ENCODE data around the gene CSMD2. TPM values are rescaled to one million over a fixed set of nuclear protein-coding genes. Genes with fewer than 3 reads are reported as not detected.

The CSMD2 gene
- total RNA-seq, 1 donor from 2014 or later = 2.1 TPM

- no peaks in the 10 kb centered on the region for H3K9me3 Mint-ChIP-seq (ENCODE audit: unreplicated experiment)
- TF ChIP-seq CTCF (IDR thresholded peaks at IDR 0.05; ENCODE audit: unreplicated experiment) = no peak
- H3K4me3 Mint-ChIP-seq (ENCODE audit: unreplicated experiment) = no peak overlapping the region
- no peak overlapping the region for H3K27ac Mint-ChIP-seq (ENCODE audit: unreplicated experiment)
- peaks cover 5% of the 10 kb centered on the region for H3K36me3 Mint-ChIP-seq (ENCODE audit: low read depth, unreplicated experiment)
- peaks cover 15% of the 10 kb centered on the region for H3K4me1 Mint-ChIP-seq (ENCODE audit: unreplicated experiment)
- DNase-seq (ENCODE audit: low spot score) = no peak
- peaks cover 5% of the 10 kb centered on the region for H3K27me3 Mint-ChIP-seq (ENCODE audit: unreplicated experiment)
Observed at GRCh38 chr1:33822396-33822795, 342.6 kb downstream of the CSMD2 start.

- no peak overlapping the region for H3K4me3 Mint-ChIP-seq (ENCODE audit: unreplicated experiment)
- H3K27ac Mint-ChIP-seq (ENCODE audit: unreplicated experiment) = no peak overlapping the region
- H3K27me3 Mint-ChIP-seq (ENCODE audit: unreplicated experiment) = peaks cover 5% of the 10 kb centered on the region
- no peak for TF ChIP-seq CTCF (IDR thresholded peaks at IDR 0.05; ENCODE audit: unreplicated experiment)
- H3K36me3 Mint-ChIP-seq (ENCODE audit: low read depth, unreplicated experiment) = peaks cover 5% of the 10 kb centered on the region
- no peak for DNase-seq (ENCODE audit: low spot score)
- peaks cover 15% of the 10 kb centered on the region for H3K4me1 Mint-ChIP-seq (ENCODE audit: unreplicated experiment)
- no peaks in the 10 kb centered on the region for H3K9me3 Mint-ChIP-seq (ENCODE audit: unreplicated experiment)
Observed at GRCh38 chr1:33821291-33821690, 343.7 kb downstream of the CSMD2 start.

GRCh38 chr1:33820804-33821203 is 344.2 kb downstream of the CSMD2 start:
- TF ChIP-seq CTCF (IDR thresholded peaks at IDR 0.05; ENCODE audit: unreplicated experiment) = no peak
- H3K4me1 Mint-ChIP-seq (ENCODE audit: unreplicated experiment) = peaks cover 15% of the 10 kb centered on the region
- peaks cover 5% of the 10 kb centered on the region for H3K27me3 Mint-ChIP-seq (ENCODE audit: unreplicated experiment)
- H3K27ac Mint-ChIP-seq (ENCODE audit: unreplicated experiment) = no peak overlapping the region
- DNase-seq (ENCODE audit: low spot score) = no peak
- no peaks in the 10 kb centered on the region for H3K9me3 Mint-ChIP-seq (ENCODE audit: unreplicated experiment)
- peaks cover 5% of the 10 kb centered on the region for H3K36me3 Mint-ChIP-seq (ENCODE audit: low read depth, unreplicated experiment)
- no peak overlapping the region for H3K4me3 Mint-ChIP-seq (ENCODE audit: unreplicated experiment)

- Mint-ChIP-seq H3K4me1 (ENCODE audit: unreplicated experiment) (peaks cover 15% of the 10 kb centered on the region), H3K9me3 (ENCODE audit: unreplicated experiment) (no peaks in the 10 kb centered on the region), H3K36me3 (ENCODE audit: low read depth, unreplicated experiment) (peaks cover 5% of the 10 kb centered on the region), H3K27me3 (ENCODE audit: unreplicated experiment) (peaks cover 5% of the 10 kb centered on the region), H3K27ac (ENCODE audit: unreplicated experiment) (no peak overlapping the region), H3K4me3 (ENCODE audit: unreplicated experiment) (no peak overlapping the region)
- DNase-seq (ENCODE audit: low spot score) = no peak
- TF ChIP-seq CTCF (IDR thresholded peaks at IDR 0.05; ENCODE audit: unreplicated experiment) = no peak
Observed at GRCh38 chr1:33819913-33820311, 345.1 kb downstream of the CSMD2 start.

GRCh38 chr1:33819290-33819912 is 345.6 kb downstream of the CSMD2 start:
- DNase-seq (ENCODE audit: low spot score) = no peak
- peaks cover 5% of the 10 kb centered on the region for H3K36me3 Mint-ChIP-seq (ENCODE audit: low read depth, unreplicated experiment)
- peaks cover 5% of the 10 kb centered on the region for H3K27me3 Mint-ChIP-seq (ENCODE audit: unreplicated experiment)
- no peak for TF ChIP-seq CTCF (IDR thresholded peaks at IDR 0.05; ENCODE audit: unreplicated experiment)
- H3K9me3 Mint-ChIP-seq (ENCODE audit: unreplicated experiment) = no peaks in the 10 kb centered on the region
- no peak overlapping the region for H3K4me3 Mint-ChIP-seq (ENCODE audit: unreplicated experiment)
- H3K27ac Mint-ChIP-seq (ENCODE audit: unreplicated experiment) = no peak overlapping the region
- peaks cover 15% of the 10 kb centered on the region for H3K4me1 Mint-ChIP-seq (ENCODE audit: unreplicated experiment)

Data from endothelial cell (in vitro differentiated cells).